22Rv1 (cell line): ENCODE data around the gene KRTAP12-3.
"Not testable (repeated sequence)": the region's sequence is repeated elsewhere in the genome, so short reads cannot be mapped to it uniquely, and the experiment has no call there.

ENCODE experiments used
- H3K27ac ChIP-seq: fragments of 450-650 bp; 2 replicates; pipeline ENCODE4 v1.5.1; 2017
- CTCF ChIP-seq: fragments of 450-650 bp; IDR thresholded peaks from 2 replicates; pipeline ENCODE4 v1.5.1; 2017; ENCODE audit warnings: mild to moderate bottlenecking
- ZFX ChIP-seq: fragments of 450-650 bp; IDR thresholded peaks from 2 replicates; pipeline ENCODE4 v1.6.1; 2017; ENCODE audit warnings: antibody characterized with exemption, borderline replicate concordance

The KRTAP12-3 gene

GRCh38 chr21:44630440-44630839, 27.3 kb upstream of the KRTAP12-3 start:
- no peak overlapping the region for H3K27ac ChIP-seq
- no peak for TF ChIP-seq CTCF
- TF ChIP-seq ZFX, result no peak

- no peak overlapping the region for H3K27ac ChIP-seq
- TF ChIP-seq CTCF, result no peak
- no peak for TF ChIP-seq ZFX
Observed at GRCh38 chr21:44632067-44632466, 25.7 kb upstream of the KRTAP12-3 start.

GRCh38 chr21:44636209-44637017, 21.3 kb upstream of the KRTAP12-3 start:
- no peak for TF ChIP-seq CTCF
- TF ChIP-seq ZFX, result no peak
- H3K27ac ChIP-seq, result no peak overlapping the region

GRCh38 chr21:44637018-44637850, 20.5 kb upstream of the KRTAP12-3 start, which contains the start of gene KRTAP10-10:
Gene KRTAP10-10, plus strand, starts transcription at chr21:44637356. Its CDS starts 62 bp downstream, at chr21:44637418.
- TF ChIP-seq ZFX (no peak), CTCF (no peak)

GRCh38 chr21:44637851-44638348, 19.8 kb upstream of the KRTAP12-3 start:
- H3K27ac ChIP-seq, result not testable (repeated sequence)

More at GRCh38 chr21:44637018-44637850, 20.5 kb upstream of the KRTAP12-3 start, which contains the start of gene KRTAP10-10:
- H3K27ac ChIP-seq, result no peak within 1 kb of the TSS

GRCh38 chr21:44638506-44639330, 19.0 kb upstream of the KRTAP12-3 start:
- not testable (repeated sequence) for H3K27ac ChIP-seq

GRCh38 chr21:44639331-44639655, 18.4 kb upstream of the KRTAP12-3 start:
- TF ChIP-seq CTCF (no peak), ZFX (no peak)
- no peak overlapping the region for H3K27ac ChIP-seq
